Measurements from ENCODE around the gene COG8.

GRCh38 chr16:69328854-69329316 lies 10.5 kb downstream of the COG8 start:
- TF ChIP-seq CTCF (IDR thresholded peaks at IDR 0.05; ENCODE audit: control extremely low read depth in 1 of 3, insufficient read depth in 1 of 3, low read depth in 1 of 3, low read length in 3 of 3) (no peak), EZH2 (IDR thresholded peaks at IDR 0.05; ENCODE audit: low read depth, low read length, severe bottlenecking) (no peak), EP300 (IDR thresholded peaks at IDR 0.05; ENCODE audit: borderline replicate concordance in 1 of 2, low read depth in 2 of 2, low read length in 2 of 2) (no peak), BCL11A (IDR thresholded peaks at IDR 0.05; ENCODE audit: low read depth in 2 of 2, low read length in 2 of 2) (no peak)
